ENCODE measurements around the gene HSPA1B. TPM values are rescaled to one million over a fixed set of nuclear protein-coding genes. Genes with fewer than 3 reads are reported as not detected.
"Not testable (repeated sequence)": the region's sequence is repeated elsewhere in the genome, so short reads cannot be mapped to it uniquely, and the experiment has no call there.

Gene HSPA1B
- 37.3 TPM for total RNA-seq (ENCODE audit: insufficient read depth, low replicate concordance)

DNA sequence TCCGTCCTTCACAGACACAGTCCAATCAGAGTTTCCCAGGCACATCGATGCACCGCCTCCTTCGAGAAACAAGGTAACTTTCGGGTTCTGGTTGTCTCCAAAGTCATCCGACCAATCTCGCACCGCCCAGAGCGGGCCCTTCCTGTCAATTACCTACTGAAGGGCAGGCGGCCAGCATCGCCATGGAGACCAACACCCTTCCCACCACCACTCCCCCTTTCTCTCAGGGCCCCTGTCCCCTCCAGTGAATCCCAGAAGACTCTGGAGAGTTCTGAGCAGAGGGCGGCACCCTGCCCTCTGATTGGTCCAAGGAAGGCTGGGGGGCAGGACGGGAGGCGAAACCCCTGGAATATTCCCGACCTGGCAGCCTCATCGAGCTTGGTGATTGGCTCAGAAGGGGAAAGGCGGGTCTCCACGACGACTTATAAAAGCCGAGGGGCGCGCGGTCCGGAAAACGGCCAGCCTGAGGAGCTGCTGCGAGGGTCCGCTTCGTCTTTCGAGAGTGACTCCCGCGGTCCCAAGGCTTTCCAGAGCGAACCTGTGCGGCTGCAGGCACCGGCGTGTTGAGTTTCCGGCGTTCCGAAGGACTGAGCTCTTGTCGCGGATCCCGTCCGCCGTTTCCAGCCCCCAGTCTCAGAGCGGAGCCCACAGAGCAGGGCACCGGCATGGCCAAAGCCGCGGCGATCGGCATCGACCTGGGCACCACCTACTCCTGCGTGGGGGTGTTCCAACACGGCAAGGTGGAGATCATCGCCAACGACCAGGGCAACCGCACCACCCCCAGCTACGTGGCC, at the start of gene HSPA1B:
Gene HSPA1B, plus strand, starts transcription at position 453 of the 794 bp plus-strand sequence. Its CDS starts 213 bp downstream, at position 666.
- peak; percentile 100 for DNase-seq (ENCODE audit: low spot score)

DNA sequence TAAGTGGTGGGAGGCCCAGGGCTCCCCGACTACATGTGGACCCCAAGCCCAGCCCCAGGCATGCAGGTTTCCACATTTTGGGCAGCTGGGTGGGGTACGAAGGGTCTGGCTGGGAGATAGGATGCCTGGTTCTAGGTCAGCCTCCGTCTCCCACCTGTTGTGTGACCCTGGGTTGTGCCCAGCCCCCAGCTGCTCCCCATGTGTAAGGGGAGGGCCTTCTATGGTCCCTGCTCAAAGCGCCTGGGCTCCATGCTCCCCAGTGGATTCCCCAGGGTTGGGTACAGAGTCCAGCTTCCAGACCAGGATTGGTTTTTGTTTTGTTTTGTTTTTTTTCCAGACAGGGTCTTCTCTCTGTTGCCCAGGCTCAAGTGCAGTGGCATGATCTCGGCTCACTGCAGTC, 49.3 kb upstream of the HSPA1B start:
- no peak for DNase-seq (ENCODE audit: low spot score)

GRCh38 chr6:31778999-31779885, 48.3 kb upstream of the HSPA1B start:
- no peak for DNase-seq (ENCODE audit: low spot score)

- no peak for DNase-seq (ENCODE audit: low spot score)
Measured at GRCh38 chr6:31779908-31780307, 47.6 kb upstream of the HSPA1B start.

DNA sequence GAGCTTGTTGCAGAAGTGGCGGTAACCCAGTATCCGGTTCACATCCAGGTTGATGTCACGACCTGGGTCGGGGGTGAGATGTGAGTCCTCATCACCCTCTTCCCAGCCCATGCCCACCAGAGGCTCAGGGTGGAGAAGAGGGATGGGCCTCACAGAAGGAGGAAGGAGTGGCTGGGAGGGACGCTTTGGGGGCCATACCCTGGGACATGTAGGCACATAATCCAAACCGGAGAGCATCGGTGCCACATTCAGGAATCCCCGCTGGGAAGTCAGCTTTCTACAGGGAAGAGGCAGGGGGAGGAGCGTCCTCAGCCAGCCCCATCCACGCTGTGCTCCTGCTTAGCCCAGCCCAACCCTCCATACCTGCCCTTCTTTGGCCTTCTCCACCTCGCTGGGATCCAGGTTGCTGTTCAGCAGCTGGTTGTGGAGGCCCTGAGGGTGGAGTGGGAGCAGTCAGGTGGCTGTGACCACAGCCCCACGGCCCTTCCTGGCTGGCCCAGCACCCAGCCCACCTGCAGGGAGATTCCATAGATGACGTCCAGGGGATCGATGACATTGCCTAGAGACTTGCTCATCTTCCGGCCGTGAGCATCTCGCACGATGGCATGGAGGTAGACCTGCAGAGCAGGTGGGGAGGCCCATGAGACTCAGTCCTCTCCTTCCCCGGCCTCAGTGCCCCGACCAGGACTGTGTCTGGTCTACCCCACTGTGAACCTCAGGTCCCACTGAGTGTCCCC, 46.9 kb upstream of the HSPA1B start:
- DNase-seq (ENCODE audit: low spot score): no peak

DNA sequence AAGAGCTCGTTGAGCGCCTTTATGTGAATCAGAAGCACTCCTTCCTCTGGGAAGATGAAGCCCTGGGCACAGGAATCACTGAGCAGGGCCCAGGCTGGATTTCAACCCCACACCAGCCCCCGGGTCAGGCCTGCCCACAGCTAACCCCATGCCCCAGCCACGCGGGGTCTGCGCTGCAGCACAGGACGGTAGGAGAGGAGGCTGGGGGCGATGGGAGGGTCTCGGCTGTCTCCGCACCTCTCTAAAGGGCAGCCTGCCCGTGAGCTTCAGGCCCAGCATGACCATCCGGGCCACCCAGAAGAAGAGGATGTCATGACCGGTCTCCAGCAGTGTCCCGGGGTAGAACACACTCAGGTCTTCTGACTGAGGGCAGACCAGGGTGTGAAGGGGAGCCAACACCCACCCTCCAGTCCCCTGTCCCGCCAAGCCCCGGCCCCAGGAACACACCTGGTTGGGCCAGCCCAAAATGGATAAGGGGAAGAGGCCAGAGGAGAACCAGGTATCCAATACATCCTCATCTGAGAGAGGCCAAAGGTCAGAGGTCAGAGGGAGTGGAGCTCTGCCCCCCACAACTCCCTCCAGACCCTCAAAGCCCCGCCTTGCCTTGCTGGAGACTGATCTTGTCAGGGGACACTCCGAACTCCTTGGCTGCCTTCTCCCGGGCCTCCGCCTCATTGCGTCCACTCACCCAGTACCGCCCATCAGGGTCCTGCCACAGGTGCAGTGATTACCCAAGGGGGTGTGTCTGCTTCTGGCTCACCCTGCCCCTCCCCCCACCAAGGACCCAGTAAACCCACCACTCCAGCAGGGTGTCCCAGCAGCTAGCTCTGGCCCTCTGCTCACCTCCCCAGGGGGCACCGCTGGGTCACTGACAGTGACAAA, 46.1 kb upstream of the HSPA1B start:
- DNase-seq (ENCODE audit: low spot score): no peak

GRCh38 chr6:31782126-31782855, 45.2 kb upstream of the HSPA1B start:
- no peak for DNase-seq (ENCODE audit: low spot score)

DNA sequence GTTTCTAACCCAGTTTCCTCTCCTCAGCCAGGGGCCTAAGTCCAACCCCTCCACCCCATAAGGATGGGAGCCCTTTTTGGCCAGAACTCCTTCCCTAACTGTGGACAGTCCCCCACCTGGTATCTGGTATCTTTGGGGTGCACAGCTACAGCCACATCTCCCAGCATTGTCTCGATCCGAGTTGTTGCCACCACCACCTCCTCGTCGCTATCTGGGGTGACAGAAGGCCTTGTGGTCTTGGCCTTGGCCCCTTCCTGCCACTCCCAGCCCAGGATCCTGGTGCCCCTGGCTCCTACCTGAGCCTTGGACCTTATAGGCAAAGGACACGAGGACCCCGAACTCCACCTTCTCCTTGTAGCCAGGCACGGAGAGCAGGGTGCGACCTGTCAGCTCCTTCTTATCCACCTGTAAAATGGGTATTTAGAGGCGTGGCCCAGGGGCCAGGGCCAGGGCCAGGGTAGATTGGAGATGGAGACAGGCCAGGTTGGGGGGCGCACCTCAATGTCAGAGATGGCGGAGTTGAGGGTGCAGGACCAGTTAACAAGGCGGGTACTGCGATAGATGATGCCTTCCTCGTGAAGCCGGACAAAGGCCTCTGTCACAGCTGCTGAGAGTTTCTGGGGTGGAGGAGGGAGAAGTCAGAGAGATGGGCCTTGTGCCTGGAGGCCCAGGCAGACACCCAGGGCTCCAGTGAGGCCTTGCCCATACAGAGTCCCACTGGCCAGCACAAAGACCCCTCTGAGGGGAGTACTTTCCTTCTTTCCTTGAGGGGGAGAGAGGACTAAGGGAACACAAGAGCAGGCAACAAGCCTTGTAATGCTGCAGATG, 43.2 kb upstream of the HSPA1B start:
- no peak for DNase-seq (ENCODE audit: low spot score)

- no peak for DNase-seq (ENCODE audit: low spot score)
Measured at GRCh38 chr6:31785475-31785874, 42.1 kb upstream of the HSPA1B start.

GRCh38 chr6:31791324-31792089, 36.0 kb upstream of the HSPA1B start:
- peak; percentile 60 for DNase-seq (ENCODE audit: low spot score)

GRCh38 chr6:31792090-31792374, 35.5 kb upstream of the HSPA1B start:
- no peak for DNase-seq (ENCODE audit: low spot score)

GRCh38 chr6:31792761-31793171, 34.8 kb upstream of the HSPA1B start:
- DNase-seq (ENCODE audit: low spot score): no peak

- not testable (repeated sequence) for DNase-seq (ENCODE audit: low spot score)
Measured at GRCh38 chr6:31793927-31794245, 33.7 kb upstream of the HSPA1B start.

DNA sequence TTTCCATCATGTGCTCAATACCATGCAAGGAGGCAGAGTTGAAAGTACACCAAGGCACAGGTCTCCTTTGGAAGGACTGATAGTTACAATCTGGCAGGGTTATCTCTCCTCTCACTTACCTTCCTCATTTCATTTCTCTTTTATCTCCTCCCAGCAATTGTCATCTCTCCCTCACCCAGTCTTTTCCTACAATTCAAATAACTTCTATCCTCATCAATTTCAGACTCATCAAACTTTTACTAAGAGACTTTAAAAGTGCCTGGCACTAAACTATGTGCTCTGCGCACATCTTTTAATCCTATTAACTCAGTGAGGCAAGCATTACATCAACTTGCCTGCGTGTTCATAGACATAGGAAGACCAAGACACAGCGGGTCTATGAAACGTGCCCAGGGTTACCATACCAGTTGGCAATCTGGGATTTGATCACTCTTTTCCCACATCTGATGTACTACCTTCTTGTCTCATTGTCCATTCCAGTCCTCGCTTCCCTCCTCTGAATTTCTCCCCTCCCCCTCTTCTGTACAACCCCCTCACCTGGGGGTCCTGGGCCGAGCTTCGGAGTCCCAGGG, 33.2 kb upstream of the HSPA1B start:
- no peak for DNase-seq (ENCODE audit: low spot score)

GRCh38 chr6:31794866-31795615, 32.5 kb upstream of the HSPA1B start:
- no peak for DNase-seq (ENCODE audit: low spot score)

DNA sequence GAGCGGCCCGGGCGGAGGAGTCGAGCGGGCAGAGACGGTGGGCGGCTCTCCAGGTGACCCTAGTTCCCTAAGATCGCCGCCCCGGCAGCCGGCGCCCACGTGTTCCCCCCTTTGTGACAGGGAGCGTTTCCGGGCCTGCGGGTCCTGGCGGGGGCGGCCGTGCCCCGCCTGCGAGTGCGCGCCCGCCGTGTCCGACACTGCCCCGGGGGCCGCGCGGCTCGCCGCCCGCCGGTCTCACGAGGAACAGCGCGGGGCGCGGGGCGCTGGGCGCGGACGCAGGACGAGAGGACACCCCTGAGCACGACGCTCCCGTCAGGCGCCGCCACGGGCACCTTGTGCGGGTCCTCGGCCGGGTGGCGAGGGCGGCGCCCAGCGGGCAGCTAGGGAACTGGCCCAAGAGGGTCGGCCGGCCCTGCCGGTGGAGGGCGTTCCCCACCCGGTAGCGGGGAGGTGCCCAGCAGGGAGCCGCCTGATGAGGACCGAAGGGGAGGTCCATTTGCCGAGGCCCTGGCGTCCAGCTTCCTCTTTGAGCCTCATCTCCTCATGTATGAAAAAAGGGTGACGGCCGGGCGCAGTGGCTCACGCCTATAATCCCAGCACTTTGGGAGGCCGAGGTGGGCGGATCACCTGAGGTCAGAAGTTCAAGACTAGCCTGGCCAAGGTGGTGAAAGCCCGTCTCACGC, 31.8 kb upstream of the HSPA1B start, which contains the start of gene VARS1:
Gene VARS1, minus strand, starts transcription at position 137 of the 683 bp plus-strand sequence. CDS start 535 bp downstream, outside the sequence.
- peak; percentile 91 for DNase-seq (ENCODE audit: low spot score)

DNA sequence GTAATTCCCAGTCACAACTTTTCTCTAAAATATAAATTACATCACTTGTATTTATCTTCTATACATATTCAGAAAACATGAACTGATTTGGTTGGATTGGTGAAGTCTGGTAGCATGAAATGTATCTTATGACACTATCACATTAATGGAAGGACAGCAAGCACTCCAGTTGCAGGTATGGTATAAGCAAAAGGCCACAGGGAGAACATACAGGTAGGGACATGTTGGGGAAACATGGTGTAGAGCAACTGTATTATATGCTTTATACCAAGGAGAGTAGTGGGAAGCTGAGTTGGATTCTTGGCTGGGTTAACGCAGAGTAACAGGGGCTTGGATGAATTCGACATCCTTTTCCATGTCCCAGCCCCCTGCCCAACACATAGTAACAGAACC, 30.5 kb upstream of the HSPA1B start:
- no peak for DNase-seq (ENCODE audit: low spot score)
